ENCODE measurements around the gene LSM10. TPM values are rescaled to one million over a fixed set of nuclear protein-coding genes. Genes with fewer than 3 reads are reported as not detected.

Gene LSM10
- total RNA-seq, 1 experiment from 2014 or later, result 19.2 TPM

GRCh38 chr1:36369061-36369861, 28.4 kb downstream of the LSM10 start:
- Histone ChIP-seq H3K27me3 (ENCODE audit: low read length) (no peaks in the 10 kb centered on the region), H3F3A (ENCODE audit: low read length, unreplicated experiment) (peaks cover 14% of the 10 kb centered on the region), H3K9ac (ENCODE audit: low read length) (no peak overlapping the region), H3K9me2 (replicated peaks; ENCODE audit: low read length) (no peaks in the 10 kb centered on the region), H2AFZ (ENCODE audit: low read length) (no peak overlapping the region), H3K79me2 (ENCODE audit: low read length) (peaks cover 71% of the 10 kb centered on the region), H3K4me3 (ENCODE audit: low read length) (no peak overlapping the region), H3K4me2 (ENCODE audit: low read length) (no peak overlapping the region), H3K27ac (ENCODE audit: low read length) (no peak overlapping the region), H3K36me3 (ENCODE audit: low read depth, low read length) (peaks cover 21% of the 10 kb centered on the region; the same call in 1 of the 2 replicates), H3K4me1 (ENCODE audit: insufficient read depth, low read length) (peaks cover 37% of the 10 kb centered on the region), H4K20me1 (ENCODE audit: low read length) (no peaks in the 10 kb centered on the region), H3K9me3 (ENCODE audit: low read length) (no peaks in the 10 kb centered on the region)
- ChIA-PET POLR2A (ENCODE audit: unreplicated experiment) (interaction anchor here (1.0 kb wide), 1 partner anchor 18 kb away, joined by 3 read pairs; no protein-coding TSS in a partner anchor), CTCF (interaction anchor here (0.5 to 1.4 kb wide), 3 partner anchors 13 to 65 kb away, joined by 3 to 17 read pairs (median 6); no protein-coding TSS in a partner anchor)
- no peak for TF ChIP-seq EZH2 (IDR thresholded peaks at IDR 0.05; ENCODE audit: low read length, unreplicated experiment)
- peak; percentile 84 for TF ChIP-seq CTCF (conservative IDR thresholded peaks at IDR 0.05; ENCODE audit: low read depth, low read length)
- intact Hi-C loops (cut with micrococcal nuclease), result loop anchor here (1.0 kb wide), 2 partner anchors 27 to 51 kb away; no protein-coding TSS in a partner anchor
- DNase-seq (peak; percentile 87), ATAC-seq (peak; percentile 29)
- BruUV-seq (replicated peaks), result no TSS peak

- Histone ChIP-seq H3K79me2 (ENCODE audit: low read length) (peaks cover 65% of the 10 kb centered on the region), H3K36me3 (ENCODE audit: low read depth, low read length) (peaks cover 19% of the 10 kb centered on the region; the same call in 1 of the 2 replicates), H3K27me3 (ENCODE audit: low read length) (no peaks in the 10 kb centered on the region), H3K9ac (ENCODE audit: low read length) (no peak overlapping the region), H2AFZ (ENCODE audit: low read length) (no peak overlapping the region), H3K27ac (ENCODE audit: low read length) (no peak overlapping the region), H3F3A (ENCODE audit: low read length, unreplicated experiment) (peaks cover 2% of the 10 kb centered on the region), H4K20me1 (ENCODE audit: low read length) (no peaks in the 10 kb centered on the region), H3K4me2 (ENCODE audit: low read length) (no peak overlapping the region), H3K9me2 (replicated peaks; ENCODE audit: low read length) (no peaks in the 10 kb centered on the region), H3K9me3 (ENCODE audit: low read length) (no peaks in the 10 kb centered on the region), H3K4me3 (ENCODE audit: low read length) (no peak overlapping the region), H3K4me1 (ENCODE audit: insufficient read depth, low read length) (peaks cover 23% of the 10 kb centered on the region)
- no peak for DNase-seq
- intact Hi-C loops (cut with micrococcal nuclease), result no loop called here
- POLR2A ChIA-PET (ENCODE audit: unreplicated experiment), result no interaction called here
- CTCF ChIA-PET, result interaction anchor here (0.6 kb wide), 1 partner anchor 653 kb away, joined by 3 read pairs; no protein-coding TSS in a partner anchor
- no TSS peak for BruUV-seq (replicated peaks)
- ATAC-seq, result peak; percentile 54
- TF ChIP-seq EZH2 (IDR thresholded peaks at IDR 0.05; ENCODE audit: low read length, unreplicated experiment), result no peak
- no peak for TF ChIP-seq CTCF (conservative IDR thresholded peaks at IDR 0.05; ENCODE audit: low read depth, low read length)
- no peak for TF ChIP-seq EZH2phosphoT487 (IDR thresholded peaks at IDR 0.05; ENCODE audit: borderline replicate concordance, low read length)
These were observed 29.9 kb downstream of the LSM10 start for GRCh38 chr1:36367798-36368197.

GRCh38 chr1:36367066-36367465, 30.6 kb downstream of the LSM10 start:
- CTCF ChIA-PET, result no interaction called here
- Histone ChIP-seq H3K36me3 (ENCODE audit: low read depth, low read length) (peaks cover 22% of the 10 kb centered on the region), H4K20me1 (ENCODE audit: low read length) (no peaks in the 10 kb centered on the region), H3K4me1 (ENCODE audit: insufficient read depth, low read length) (peaks cover 16% of the 10 kb centered on the region; the same call in 1 of the 2 replicates), H2AFZ (ENCODE audit: low read length) (no peak overlapping the region), H3K4me2 (ENCODE audit: low read length) (no peak overlapping the region), H3K9ac (ENCODE audit: low read length) (no peak overlapping the region), H3K9me3 (ENCODE audit: low read length) (no peaks in the 10 kb centered on the region), H3K79me2 (ENCODE audit: low read length) (peaks cover 61% of the 10 kb centered on the region), H3K27me3 (ENCODE audit: low read length) (no peaks in the 10 kb centered on the region), H3K4me3 (ENCODE audit: low read length) (no peak overlapping the region), H3K27ac (ENCODE audit: low read length) (no peak overlapping the region), H3F3A (ENCODE audit: low read length, unreplicated experiment) (no peaks in the 10 kb centered on the region), H3K9me2 (replicated peaks; ENCODE audit: low read length) (no peaks in the 10 kb centered on the region)
- intact Hi-C loops (cut with micrococcal nuclease), result no loop called here
- TF ChIP-seq CTCF (conservative IDR thresholded peaks at IDR 0.05; ENCODE audit: low read depth, low read length), result no peak
- TF ChIP-seq EZH2phosphoT487 (IDR thresholded peaks at IDR 0.05; ENCODE audit: borderline replicate concordance, low read length), result no peak
- TF ChIP-seq EZH2 (IDR thresholded peaks at IDR 0.05; ENCODE audit: low read length, unreplicated experiment), result no peak
- ATAC-seq, result no peak
- no TSS peak for BruUV-seq (replicated peaks)
- POLR2A ChIA-PET (ENCODE audit: unreplicated experiment), result no interaction called here
- DNase-seq, result no peak

Measured in PC-3 (cell line).